ENCODE measurements around the gene BRSK2.

DNA sequence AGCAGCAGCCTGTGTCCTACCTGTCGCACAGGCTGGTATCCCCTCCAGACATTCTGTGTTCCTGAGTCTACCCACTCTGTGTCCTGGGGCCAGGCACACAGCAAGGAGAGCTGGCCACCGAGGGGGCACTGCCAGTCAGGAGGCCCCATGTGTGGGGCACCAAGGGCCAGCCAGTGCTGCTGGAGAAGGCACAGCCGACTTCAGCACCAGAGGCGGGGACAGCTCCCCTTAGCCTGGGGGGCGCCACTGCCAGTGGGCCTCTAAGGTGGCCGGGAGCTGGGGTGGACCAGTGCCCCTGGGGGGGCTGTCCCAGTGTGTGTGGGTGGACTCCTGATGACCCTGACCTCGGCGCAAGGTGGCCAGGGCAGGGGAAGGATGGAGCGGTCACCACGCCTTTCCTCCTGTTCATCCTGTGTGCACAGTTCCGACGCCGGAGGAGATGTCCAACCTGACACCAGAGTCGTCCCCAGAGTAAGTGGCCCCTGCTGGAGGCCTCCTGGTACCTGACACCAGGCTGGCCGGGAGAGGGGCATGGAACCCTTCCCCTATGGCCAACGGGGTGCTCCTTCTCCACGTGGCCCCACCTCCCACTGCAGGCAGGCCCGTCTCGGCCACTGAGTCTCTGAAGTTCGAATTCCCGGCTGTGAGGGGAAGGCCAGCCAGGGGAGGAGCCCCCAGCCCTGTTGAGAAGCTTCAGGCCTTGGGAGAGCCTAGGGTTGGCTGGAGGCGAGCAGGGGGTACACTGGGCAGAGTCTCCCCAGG lies 61.4 kb downstream of the BRSK2 start:
- TF ChIP-seq CTCF (IDR thresholded peaks at IDR 0.05) = no peak
- no peak for TF ChIP-seq POLR2A (IDR thresholded peaks at IDR 0.05)
